ENCODE data around the gene GNPTAB. TPM values are rescaled to one million over a fixed set of nuclear protein-coding genes. Genes with fewer than 3 reads are reported as not detected.
A peak's percentile ranks its signal among the peaks of the same experiment; 100 is the strongest.

GNPTAB gene
- total and polyA plus RNA-seq, 2 of the 13 experiments (the other 11 are each of a cell fraction or from before 2014, with no cell fraction given), result 13.6 to 19.4 TPM

GRCh38 chr12:101839324-101840283 is 8.8 kb upstream of the GNPTAB start:
- H3K9me3 ChIP-seq (ENCODE audit: low read length), result no peaks in the 10 kb centered on the region
- no TSS peak for BruUV-seq (replicated peaks)
- H3K4me2 ChIP-seq (ENCODE audit: low read depth, low read length), result peak overlapping the region; percentile 50
- DNase-seq (ENCODE audit: low spot score), result peak; percentile 64
- no peak overlapping the region for H3K4me3 ChIP-seq (replicated peaks in 1 of 3; ENCODE audit: insufficient read depth in 1 of 3, low read depth in 2 of 3, low read length in 3 of 3)
- peaks cover 7% of the 10 kb centered on the region for H3K4me1 ChIP-seq (ENCODE audit: insufficient read depth, low read length)
- intact Hi-C loops (cut with micrococcal nuclease; ENCODE audit: unreplicated experiment) (loop anchor here (1.0 kb wide), 3 partner anchors 8 to 425 kb away; no protein-coding TSS in a partner anchor), in situ Hi-C loops (cut with HindIII; ENCODE audit: extremely low pct_ligation_motif_present, low pct_unique_long_range_greater_than_20kb) (loop anchor here (5.0 to 10.0 kb wide), 2 partner anchors 67 to 425 kb away; no protein-coding TSS in a partner anchor)
- H3K27ac ChIP-seq (ENCODE audit: extremely low read length, insufficient read depth, low read length), result no peak overlapping the region
- no peaks in the 10 kb centered on the region for H4K20me1 ChIP-seq (ENCODE audit: insufficient read depth, low read length)
- peak; percentile 87 for ATAC-seq
- peak; percentile 77 for FAIRE-seq
- H3K36me3 ChIP-seq (replicated peaks in 1 of 2; ENCODE audit: control insufficient read depth in 1 of 2, insufficient read depth in 2 of 2, low read length in 2 of 2), result no peaks in the 10 kb centered on the region
- H2AFZ ChIP-seq (ENCODE audit: low read length), result no peak overlapping the region
- H3K27me3 ChIP-seq (ENCODE audit: control insufficient read depth in 1 of 2, insufficient read depth in 2 of 2, low read length in 2 of 2), result no peaks in the 10 kb centered on the region; a peak in 2 of 5 replicates
- ChIA-PET POLR2A (no interaction called here), CTCF (ENCODE audit: low intra/inter-chr PET ratio, low total read pairs) (interaction anchor here (0.7 to 1.9 kb wide), 4 partner anchors 64 to 425 kb away, joined by 3 to 23 read pairs (median 7); no protein-coding TSS in a partner anchor)
- no peaks in the 10 kb centered on the region for H3K79me2 ChIP-seq (ENCODE audit: insufficient read depth, low read length)
- H3K9ac ChIP-seq (ENCODE audit: insufficient read depth, low read depth, low read length), result no peak overlapping the region
- WGBS (ENCODE audit: low lambda C conversion rate), result 24% methylated on average over 6 of the region's 6 CpGs
- no peak for TF ChIP-seq ZNF674 (CRISPR knock-in tag; IDR thresholded peaks at IDR 0.05; ENCODE audit: low read depth)
- peak; percentile 68 for TF ChIP-seq SMC3 (IDR thresholded peaks at IDR 0.05; ENCODE audit: low read length)
- no peak for TF ChIP-seq FIP1L1 (IDR thresholded peaks at IDR 0.05; ENCODE audit: borderline replicate concordance, insufficient read depth, low read depth, low read length)
- no peak for TF ChIP-seq PHF5A (CRISPR knock-in tag; IDR thresholded peaks at IDR 0.05; ENCODE audit: low read depth, unreplicated experiment)
- no peak for TF ChIP-seq ISL2 (CRISPR knock-in tag; IDR thresholded peaks at IDR 0.05)
- TF ChIP-seq UBTF (CRISPR knock-in tag; IDR thresholded peaks at IDR 0.05), result no peak
- TF ChIP-seq NFATC3 (CRISPR knock-in tag; IDR thresholded peaks at IDR 0.05), result no peak
- 0 out of 2 replicates have a peak, but pooled peaks have one; percentile 17 for TF ChIP-seq ARID5B (CRISPR knock-in tag; IDR thresholded peaks at IDR 0.05)
- TF ChIP-seq ZNF326 (CRISPR knock-in tag; IDR thresholded peaks at IDR 0.05; ENCODE audit: borderline replicate concordance), result no peak
- TF ChIP-seq RAD21 (CRISPR knock-in tag; IDR thresholded peaks at IDR 0.05), result 0 out of 2 replicates have a peak, but pooled peaks have one; percentile 15
- no peak for TF ChIP-seq ZSCAN21 (CRISPR knock-in tag; IDR thresholded peaks at IDR 0.05; ENCODE audit: borderline replicate concordance)
- TF ChIP-seq ZNF292 (CRISPR knock-in tag; IDR thresholded peaks at IDR 0.05; ENCODE audit: borderline replicate concordance, low read depth), result no peak
- no peak for TF ChIP-seq SRY (CRISPR knock-in tag; IDR thresholded peaks at IDR 0.05)
- no peak for TF ChIP-seq ZBTB42 (CRISPR knock-in tag; IDR thresholded peaks at IDR 0.05)
- no peak for TF ChIP-seq WIZ (CRISPR knock-in tag; IDR thresholded peaks at IDR 0.05)
- TF ChIP-seq ATF7 (IDR thresholded peaks at IDR 0.05), result no peak
- no peak for TF ChIP-seq ATF7 (CRISPR knock-in tag; IDR thresholded peaks at IDR 0.05)
- no peak for TF ChIP-seq FLYWCH1 (CRISPR knock-in tag; IDR thresholded peaks at IDR 0.05)
